ENCODE data around the gene PAPOLA.

The PAPOLA gene

GRCh38 chr14:96568621-96569020 lies 66.4 kb downstream of the PAPOLA start:
- no peak for DNase-seq

GRCh38 chr14:96571311-96571710 lies 69.1 kb downstream of the PAPOLA start:
- DNase-seq = no peak

DNA sequence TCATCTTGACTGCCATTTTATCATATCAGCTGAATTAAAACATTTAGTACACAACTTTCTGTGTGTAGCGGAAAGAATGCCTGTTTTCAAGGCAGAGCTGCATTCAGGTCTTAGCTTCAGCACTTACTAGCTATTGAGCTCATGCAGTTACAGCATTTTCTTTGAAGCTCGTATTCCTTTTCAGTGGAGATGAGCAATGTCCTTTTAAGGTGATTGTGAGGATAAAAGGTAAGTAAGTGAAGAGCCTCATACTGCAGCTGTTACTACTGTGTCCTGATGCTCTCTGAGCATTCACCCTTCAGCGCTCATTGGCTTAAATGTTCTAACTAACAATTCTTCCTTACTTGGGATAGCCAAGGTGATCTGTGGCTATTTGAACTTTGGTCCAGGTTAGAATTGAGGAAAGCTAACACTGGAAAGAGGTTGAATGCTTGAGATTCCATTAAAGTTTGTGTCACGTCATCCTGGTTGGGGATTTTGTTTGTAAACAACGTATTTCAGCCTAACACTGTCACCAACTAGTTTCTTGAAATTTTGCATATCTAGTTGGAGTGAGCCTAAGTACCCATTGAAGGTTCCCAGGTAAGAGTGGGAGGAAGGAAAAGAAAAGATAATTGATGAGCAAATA lies 71.4 kb downstream of the PAPOLA start:
- no peak for DNase-seq

DNA sequence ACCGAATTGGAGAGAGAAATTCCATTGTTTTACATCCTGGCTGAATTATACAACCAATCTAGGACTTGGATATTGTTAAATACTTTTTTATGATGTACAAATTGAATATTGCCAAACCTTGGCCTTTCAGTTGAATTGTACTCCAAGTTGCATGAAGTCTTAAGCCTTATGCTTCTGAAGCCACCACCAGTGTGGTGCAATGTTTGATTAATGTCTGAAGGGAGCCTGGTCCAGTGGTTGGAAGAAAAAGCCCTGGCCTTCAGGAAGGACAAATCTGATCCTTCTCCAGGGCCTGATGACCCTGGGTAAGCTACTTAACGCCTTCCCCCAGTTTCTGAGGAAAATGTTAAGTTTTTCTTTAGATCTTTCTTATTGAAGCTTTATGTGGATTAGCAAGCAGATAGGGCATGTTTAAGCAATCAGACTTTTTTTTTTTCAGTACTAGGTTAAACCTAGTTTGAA lies 72.0 kb downstream of the PAPOLA start:
- no peak for DNase-seq

GRCh38 chr14:96574633-96575632 lies 72.8 kb downstream of the PAPOLA start:
- DNase-seq = no peak

- DNase-seq = no peak
Observed at GRCh38 chr14:96576359-96576758, 74.2 kb downstream of the PAPOLA start.

DNA sequence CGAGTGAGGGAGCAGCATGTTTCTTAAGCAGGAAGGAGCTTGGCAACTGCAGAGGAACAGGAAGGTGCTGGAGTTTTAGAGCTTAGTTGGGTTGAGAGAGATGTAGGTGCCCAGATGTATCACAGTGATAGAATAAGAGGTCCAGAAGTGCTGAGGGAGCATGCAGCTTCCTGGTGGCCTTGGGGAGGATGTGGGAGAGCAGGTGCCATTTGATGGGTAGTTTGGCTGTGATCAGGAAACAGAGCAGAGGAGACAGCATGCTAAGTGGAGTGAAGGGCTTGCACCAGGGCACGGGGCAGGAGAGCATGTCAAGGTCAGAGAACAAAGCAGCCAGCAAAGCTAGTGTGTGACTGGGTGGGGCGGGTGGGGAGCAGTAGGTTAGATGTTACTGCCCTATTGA lies 74.8 kb downstream of the PAPOLA start:
- DNase-seq = no peak

GRCh38 chr14:96578619-96579018 lies 76.4 kb downstream of the PAPOLA start:
- DNase-seq = no peak

GRCh38 chr14:96579358-96579757 lies 77.2 kb downstream of the PAPOLA start:
- no peak for DNase-seq

DNA sequence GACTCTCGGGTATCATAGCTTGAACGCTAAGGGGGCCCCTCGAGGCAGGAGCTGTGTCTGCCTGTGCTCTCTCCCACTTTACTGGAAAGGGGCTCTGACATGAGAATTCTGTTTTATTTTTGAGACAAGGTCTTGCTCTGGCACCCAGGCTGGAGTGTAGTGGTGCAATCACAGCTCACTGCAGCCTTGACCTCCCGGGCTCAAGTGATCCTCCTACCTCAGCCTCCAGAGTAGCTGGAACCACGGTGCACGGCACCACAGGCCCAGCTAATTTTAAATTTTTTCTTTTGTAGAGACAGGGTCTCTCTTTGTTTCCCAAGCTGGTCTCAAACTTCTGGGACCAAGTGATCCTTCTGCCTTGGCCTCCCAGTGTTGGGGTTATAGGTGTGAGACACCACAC lies 77.7 kb downstream of the PAPOLA start:
- no peak for DNase-seq

- DNase-seq = no peak
Observed at GRCh38 chr14:96580566-96580965, 78.4 kb downstream of the PAPOLA start.

DNA sequence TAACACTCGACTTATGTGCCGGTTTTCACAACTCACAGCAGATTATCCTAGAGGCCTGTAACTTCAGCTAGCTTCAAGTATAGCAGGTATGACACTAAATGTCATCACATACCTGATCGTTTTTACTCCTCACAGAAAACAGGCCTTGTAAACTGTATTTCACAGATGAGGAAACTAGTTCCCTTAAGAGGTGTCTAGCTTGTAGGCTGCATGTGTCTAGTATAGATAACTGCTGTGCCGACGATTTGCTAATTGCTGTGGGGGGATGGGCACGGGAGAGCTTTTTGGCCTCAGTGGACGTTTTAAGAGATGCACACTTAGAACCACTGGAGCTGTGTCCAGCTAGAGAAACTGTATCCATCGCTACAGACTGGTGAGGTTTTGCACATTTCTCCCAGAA lies 78.8 kb downstream of the PAPOLA start:
- DNase-seq = no peak

DNA sequence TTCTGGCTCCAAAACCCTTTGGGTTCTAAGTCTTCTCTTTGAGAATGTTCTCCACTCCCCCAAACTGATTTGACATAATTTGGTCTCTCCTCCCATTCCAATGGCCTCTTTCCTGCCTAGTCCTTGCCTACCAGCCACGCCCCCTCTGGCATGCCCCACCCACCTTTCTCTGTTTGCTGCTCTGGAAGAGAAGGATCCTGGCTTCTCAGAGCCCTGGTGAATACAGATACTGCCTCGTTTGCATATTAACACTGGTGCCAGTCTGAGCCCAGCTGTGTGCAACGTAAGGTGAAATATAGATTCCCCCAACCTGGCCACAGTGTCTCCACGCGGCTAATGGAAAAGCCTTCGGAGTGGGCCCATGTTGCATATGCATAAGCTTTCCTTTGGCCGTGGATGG lies 79.7 kb downstream of the PAPOLA start:
- no peak for DNase-seq

DNA sequence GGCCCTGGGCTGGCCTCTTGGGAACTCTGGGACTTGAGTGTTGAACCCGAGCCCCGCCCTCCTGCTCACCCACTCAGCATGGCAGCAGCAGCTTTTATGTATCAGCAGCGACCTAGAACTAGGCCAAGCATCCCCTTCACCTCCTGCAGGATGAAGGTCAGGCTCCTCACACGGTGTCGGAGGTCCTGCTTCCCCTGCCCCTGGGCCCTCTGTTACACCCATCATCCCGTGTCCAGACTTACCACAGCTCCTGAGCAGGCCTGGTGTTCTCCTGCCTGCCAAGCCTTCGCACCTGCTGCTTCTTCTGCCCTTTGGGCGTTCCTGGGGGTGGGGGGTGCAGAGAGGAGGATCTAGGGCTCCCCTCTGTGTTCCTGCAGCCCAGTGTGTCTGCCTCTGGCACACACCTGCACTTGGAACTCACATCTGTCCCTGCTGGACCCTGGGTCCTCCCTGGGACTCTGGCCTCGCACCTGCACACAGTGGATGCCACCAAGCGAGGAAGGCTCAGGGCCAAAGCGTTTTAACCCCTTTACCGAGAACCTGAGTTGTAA lies 80.3 kb downstream of the PAPOLA start:
- no peak for DNase-seq

DNA sequence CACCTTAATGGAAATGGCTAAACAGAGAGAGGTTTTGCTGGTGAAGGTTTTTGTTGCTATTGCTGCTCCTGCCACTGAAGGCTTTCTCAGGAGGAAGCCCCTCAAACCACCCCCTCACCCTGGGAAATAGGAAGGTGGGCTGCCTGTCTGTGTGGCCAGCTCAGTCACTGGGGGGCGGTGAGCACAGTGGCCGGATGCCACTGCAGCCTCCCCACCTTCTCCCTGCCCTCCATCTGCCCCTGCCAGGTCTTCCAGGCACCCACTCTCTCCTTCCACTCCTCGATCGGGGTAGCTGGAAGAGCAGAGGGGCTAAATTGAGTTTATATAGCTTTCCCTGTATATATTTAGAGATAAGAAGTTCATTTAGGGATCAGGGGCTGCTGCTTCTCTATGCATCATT lies 80.8 kb downstream of the PAPOLA start:
- no peak for DNase-seq

- no peak for DNase-seq
Observed at GRCh38 chr14:96583569-96584041, 81.4 kb downstream of the PAPOLA start.

DNA sequence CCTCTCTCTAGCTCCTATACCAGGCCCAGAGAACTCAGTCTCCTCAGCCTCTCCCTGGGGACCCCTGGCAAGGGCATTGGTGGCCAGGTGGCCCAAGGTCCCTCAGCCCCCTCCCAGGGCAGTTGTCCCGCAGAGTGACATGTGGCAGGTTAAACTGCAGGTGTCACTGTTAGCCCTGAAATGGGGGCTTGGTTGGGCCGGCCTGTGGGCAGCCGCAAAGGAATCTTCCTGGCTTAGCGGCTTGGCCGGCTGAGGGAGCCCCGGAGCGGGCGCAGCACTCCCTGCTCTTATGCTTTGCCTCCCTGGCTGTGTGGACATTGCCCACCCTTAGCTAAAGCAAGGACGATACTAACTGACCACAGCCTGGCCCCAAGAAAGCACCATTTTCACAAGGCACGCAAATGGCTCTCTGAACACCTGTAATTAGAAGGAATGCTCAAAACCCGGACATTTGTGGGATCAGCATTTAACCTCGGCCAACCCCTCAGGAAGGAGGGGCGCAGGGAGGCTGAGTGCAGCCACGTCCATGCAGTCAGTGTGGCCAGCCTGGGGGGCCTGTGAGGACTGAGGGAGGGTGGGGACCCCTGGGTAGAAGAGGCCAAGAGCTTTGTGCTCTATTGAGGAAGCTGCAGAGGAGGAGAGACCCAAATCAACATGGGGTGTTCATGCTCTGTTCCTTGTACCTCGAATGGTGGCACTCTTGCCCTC lies 82.2 kb downstream of the PAPOLA start:
- peak; percentile 78 for DNase-seq

DNA sequence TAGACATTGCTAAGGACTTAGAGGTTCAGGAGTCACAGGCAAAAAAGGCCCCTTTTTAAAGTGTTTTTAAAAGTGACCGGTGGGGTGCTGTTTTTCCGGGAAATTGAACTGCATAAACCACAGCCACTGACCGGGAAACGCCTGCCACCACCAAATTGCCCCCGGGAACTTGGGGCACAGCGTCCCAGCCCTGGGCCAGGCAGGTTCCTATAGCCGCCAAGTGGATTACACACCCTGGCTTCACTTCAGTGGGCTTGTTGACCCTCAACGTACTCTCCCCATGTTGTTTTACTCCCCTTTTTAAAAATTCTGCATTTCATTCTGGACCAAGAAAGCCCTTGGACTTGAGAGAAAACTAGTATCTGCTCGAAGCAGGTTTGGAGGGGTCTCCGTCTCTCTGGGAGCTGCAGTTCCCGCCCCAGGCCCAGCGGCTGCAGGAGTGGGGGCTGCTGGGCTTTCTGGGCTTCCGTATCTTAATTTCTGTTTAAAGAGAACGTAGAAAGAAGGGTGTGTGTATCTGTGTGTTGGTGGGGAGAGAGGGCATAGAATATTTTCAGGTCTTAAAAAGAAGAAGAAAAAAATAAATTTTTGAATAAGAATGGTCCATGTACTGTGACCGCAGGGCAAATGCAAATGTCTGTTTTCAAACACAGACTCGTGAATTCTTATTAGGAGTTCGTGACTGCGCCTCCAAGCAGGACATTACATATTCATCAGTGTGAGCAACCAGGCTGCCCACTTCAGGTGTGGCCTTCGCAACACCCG lies 82.9 kb downstream of the PAPOLA start:
- DNase-seq = no peak

DNA sequence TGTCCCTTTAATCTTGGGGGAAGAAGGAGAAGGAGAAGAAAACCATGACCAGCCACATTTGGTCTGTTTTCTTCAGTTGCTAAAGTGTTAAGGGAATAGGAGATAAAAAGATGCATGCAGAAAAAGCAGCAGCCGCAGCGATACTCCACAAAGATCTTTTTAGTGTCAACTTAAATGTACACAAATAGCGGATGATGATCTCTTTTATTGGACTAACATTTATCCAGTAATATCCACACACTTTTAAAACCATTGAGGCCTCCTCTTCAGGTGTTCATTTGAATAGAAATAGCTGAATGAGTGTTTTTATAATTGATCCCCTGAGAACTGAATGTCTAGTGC lies 83.5 kb downstream of the PAPOLA start:
- no peak for DNase-seq

DNA sequence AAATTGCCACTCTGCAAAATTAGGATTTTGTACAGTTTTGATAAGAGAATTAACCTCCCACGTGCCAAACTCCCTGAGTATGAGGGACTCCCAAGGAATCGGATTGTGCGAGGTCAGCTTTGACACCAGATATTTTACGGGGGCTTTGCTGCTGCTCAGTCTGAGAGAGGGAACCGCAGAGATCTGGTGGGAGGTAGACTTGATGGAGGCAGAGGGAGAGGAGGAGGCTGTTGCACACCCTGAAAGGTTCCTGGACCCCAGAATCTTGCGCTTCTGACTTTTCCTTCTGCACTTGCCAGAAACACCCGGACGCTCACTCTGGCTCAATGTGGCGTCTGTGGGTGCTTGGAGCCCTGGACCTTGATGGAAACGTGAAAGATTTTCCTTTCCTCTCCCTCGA lies 83.9 kb downstream of the PAPOLA start:
- DNase-seq = no peak

DNA sequence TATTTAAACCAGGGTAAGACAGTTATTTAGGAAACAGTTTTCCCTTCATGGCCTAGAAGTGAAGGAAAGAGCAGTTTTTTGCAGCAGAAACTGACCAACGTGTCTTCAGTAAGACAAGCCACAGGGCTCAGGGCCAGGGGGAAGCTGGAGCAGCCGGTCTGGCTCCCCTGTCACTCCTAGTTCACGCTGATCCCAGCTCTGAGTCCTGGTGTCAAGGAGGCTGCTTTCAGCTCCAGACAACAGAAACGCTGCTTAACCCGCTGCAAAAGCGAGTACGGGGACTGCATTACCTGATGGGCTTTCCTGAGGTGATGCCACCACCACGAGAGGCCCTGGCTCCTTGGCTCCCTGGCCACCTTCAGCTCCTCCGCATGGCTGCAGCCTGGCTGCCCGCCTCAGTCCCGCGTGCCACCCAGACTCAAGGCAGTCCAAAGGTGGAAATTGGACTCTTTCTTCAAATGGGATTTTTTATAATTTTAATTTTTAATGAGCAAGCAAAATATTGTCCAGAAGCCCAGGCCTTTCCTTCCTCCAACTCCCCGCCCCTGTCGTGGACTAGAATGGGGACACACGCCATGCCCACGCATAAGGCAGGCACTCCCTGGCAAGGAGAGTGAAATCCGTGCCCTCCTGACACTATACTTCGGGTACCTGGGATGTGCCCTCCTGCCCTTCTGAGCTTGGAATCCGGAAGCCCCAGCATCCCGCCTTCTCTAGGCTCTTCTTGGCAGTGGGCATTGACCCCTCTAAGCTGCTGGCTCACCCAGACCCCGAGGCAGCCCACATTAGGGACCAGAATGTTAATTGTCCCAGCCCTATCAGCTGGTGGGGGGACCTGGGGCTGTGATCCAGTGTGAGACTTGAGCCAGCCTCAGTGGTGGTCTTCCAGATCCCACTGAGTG lies 85.0 kb downstream of the PAPOLA start:
- no peak for DNase-seq
